ENCODE results near the gene CASS4. TPM values are rescaled to one million over a fixed set of nuclear protein-coding genes. Genes with fewer than 3 reads are reported as not detected.

The CASS4 gene, protein sequence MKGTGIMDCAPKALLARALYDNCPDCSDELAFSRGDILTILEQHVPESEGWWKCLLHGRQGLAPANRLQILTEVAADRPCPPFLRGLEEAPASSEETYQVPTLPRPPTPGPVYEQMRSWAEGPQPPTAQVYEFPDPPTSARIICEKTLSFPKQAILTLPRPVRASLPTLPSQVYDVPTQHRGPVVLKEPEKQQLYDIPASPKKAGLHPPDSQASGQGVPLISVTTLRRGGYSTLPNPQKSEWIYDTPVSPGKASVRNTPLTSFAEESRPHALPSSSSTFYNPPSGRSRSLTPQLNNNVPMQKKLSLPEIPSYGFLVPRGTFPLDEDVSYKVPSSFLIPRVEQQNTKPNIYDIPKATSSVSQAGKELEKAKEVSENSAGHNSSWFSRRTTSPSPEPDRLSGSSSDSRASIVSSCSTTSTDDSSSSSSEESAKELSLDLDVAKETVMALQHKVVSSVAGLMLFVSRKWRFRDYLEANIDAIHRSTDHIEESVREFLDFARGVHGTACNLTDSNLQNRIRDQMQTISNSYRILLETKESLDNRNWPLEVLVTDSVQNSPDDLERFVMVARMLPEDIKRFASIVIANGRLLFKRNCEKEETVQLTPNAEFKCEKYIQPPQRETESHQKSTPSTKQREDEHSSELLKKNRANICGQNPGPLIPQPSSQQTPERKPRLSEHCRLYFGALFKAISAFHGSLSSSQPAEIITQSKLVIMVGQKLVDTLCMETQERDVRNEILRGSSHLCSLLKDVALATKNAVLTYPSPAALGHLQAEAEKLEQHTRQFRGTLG
- not detected for total RNA-seq (ENCODE audit: unreplicated experiment)
- long read RNA-seq: 0 reads

DNA sequence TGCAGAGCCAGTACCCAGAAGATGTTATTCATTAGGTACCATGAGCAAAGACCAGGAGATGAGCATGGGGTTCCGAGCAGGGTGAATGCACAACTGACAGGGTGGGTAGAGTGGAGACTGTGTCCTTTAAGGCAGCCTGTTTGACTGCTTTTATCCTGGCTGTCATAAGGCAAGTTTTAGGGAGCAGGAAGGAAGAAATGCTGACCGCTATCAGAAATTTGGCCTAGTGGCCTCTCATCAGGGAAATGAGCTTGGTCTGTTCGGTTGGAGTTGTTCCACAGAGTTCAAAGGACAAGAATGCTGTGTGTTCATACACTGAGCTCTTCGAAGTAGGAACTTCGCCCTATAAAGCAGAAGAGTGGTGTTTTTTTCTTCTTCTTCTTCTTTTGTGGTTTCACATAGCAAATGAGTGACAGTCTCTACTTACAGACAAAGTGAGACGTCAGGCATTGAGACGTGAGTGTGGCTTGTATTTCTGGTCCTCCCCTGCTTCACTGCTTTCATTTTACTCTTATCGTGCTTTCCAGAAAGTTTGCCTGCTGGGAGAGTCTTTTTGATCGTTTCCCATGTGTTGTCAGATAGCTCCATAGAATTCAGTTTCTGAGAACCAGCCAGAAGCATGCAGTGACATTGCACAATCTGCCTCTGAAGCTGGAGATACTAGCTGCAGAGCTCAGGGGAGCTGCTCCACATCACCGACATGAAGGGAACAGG, at the start of gene CASS4:
TSS of gene CASS4 (plus strand) at position 502 of the 714 bp plus-strand sequence. CDS start at position 701, 199 bp downstream.
- TF ChIP-seq, protein P1, sequence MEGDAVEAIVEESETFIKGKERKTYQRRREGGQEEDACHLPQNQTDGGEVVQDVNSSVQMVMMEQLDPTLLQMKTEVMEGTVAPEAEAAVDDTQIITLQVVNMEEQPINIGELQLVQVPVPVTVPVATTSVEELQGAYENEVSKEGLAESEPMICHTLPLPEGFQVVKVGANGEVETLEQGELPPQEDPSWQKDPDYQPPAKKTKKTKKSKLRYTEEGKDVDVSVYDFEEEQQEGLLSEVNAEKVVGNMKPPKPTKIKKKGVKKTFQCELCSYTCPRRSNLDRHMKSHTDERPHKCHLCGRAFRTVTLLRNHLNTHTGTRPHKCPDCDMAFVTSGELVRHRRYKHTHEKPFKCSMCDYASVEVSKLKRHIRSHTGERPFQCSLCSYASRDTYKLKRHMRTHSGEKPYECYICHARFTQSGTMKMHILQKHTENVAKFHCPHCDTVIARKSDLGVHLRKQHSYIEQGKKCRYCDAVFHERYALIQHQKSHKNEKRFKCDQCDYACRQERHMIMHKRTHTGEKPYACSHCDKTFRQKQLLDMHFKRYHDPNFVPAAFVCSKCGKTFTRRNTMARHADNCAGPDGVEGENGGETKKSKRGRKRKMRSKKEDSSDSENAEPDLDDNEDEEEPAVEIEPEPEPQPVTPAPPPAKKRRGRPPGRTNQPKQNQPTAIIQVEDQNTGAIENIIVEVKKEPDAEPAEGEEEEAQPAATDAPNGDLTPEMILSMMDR (IDR thresholded peaks at IDR 0.05; ENCODE audit: unreplicated experiment): no peak
- no peak for DNase-seq (ENCODE audit: low spot score)
- H3K4me1 Mint-ChIP-seq (ENCODE audit: unreplicated experiment): peaks cover 12% of the 10 kb centered on the region
- H3K27ac Mint-ChIP-seq (ENCODE audit: unreplicated experiment): no peak within 1 kb of the TSS
- peaks cover under 1% of the 10 kb centered on the region for H3K27me3 Mint-ChIP-seq (ENCODE audit: unreplicated experiment)
- H3K36me3 Mint-ChIP-seq (ENCODE audit: low read depth, unreplicated experiment): no peaks in the 10 kb centered on the region
- no peaks in the 10 kb centered on the region for H3K9me3 Mint-ChIP-seq (ENCODE audit: unreplicated experiment)
- no peak within 1 kb of the TSS for H3K4me3 Mint-ChIP-seq (ENCODE audit: unreplicated experiment)

DNA sequence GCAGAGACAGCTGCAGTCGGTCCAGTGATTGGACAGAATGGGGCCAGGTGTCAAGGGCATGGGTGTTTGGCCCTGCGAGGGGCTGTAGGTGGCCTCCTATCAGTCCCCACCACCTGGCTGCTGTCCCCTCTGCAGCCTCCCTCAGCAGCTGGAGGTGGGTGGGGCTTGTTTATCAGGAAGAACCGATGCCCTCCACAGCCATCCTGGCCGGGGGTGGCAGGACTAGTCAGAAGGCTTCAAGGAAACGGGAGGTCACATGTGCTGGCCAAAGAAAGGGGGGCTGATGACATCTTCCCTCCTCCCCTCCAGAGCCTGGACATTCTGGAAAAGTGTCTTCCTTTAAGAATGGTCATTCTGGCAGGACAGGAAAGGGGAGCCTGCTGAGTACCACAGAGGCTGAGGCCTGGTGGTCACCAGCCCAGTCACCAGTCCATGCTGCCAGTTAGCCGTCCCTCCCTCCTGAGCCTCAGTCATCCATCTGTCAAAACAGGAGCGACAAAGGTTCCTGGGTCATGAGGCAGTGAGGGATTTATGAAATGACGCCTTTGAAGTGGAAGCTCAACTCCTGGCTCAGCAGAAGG, 49.1 kb upstream of the CASS4 start:
- Mint-ChIP-seq H3K27me3 (ENCODE audit: unreplicated experiment) (peaks cover 4% of the 10 kb centered on the region), H3K27ac (ENCODE audit: unreplicated experiment) (no peak overlapping the region), H3K9me3 (ENCODE audit: unreplicated experiment) (no peaks in the 10 kb centered on the region), H3K36me3 (ENCODE audit: low read depth, unreplicated experiment) (peaks cover 10% of the 10 kb centered on the region), H3K4me3 (ENCODE audit: unreplicated experiment) (no peak overlapping the region), H3K4me1 (ENCODE audit: unreplicated experiment) (peaks cover 6% of the 10 kb centered on the region)
- peak; percentile 28 for DNase-seq (ENCODE audit: low spot score)
- TF ChIP-seq, protein P1 (IDR thresholded peaks at IDR 0.05; ENCODE audit: unreplicated experiment): no peak

DNA sequence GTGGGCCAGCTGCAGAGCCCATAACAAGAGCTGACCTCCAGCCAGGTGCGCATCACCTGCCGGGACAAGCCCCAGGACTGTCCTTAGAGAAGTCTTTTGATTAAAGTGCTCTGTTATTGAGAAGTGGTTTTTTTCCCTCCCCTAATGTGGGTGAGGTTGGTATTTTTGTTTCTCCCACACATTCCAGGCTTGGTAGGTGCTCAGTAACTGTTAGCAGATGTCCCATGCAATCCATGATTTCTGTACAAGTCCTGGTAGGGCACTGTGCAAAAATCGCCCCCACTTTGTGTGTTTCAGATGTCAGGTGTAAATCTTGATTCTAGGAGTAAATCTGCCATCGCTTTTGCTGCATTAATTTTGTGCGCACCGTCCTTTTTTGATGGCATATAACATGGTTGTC, 48.6 kb upstream of the CASS4 start:
- H3K27ac Mint-ChIP-seq (ENCODE audit: unreplicated experiment): no peak overlapping the region
- TF ChIP-seq, protein P1 (IDR thresholded peaks at IDR 0.05; ENCODE audit: unreplicated experiment): no peak
- peaks cover 6% of the 10 kb centered on the region for H3K4me1 Mint-ChIP-seq (ENCODE audit: unreplicated experiment)
- H3K27me3 Mint-ChIP-seq (ENCODE audit: unreplicated experiment): peaks cover 4% of the 10 kb centered on the region
- no peaks in the 10 kb centered on the region for H3K9me3 Mint-ChIP-seq (ENCODE audit: unreplicated experiment)
- no peak overlapping the region for H3K4me3 Mint-ChIP-seq (ENCODE audit: unreplicated experiment)
- H3K36me3 Mint-ChIP-seq (ENCODE audit: low read depth, unreplicated experiment): peaks cover 10% of the 10 kb centered on the region
- DNase-seq (ENCODE audit: low spot score): no peak

DNA sequence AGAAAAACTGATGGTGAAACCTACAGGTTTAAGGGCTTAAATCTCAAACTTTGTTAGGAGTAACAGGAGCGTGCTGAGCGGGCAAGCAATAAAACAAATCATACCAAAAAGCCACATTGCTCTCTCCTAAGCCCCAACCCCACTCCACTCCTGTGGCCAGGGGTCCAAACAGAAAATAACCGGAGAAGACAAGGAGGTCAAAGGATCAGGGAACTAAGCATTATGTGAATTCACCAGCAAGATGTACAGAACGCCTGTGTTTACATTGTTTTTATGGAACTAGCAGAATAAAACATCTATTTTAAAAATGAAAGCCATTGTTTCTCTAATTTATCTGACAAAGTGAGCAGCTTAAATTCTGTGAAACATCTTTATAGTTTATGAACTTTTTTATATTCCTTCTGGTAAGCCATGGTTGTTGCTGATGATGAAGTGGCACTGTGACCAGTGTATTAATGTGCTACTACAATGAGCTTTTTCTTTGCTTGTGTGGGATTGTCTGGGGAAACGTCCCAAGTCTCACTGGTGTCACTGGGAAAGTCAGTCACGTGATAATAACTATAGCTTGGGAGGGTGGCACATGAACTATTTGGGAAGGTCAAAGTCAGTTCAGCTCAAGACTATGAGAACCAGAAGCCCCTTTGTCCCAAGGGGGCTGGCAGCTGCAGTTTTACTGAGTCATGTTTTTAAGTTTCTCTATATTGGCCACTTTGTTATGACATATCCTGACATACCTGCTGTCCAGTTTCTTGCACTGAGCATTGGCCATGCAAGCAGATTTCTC, 43.5 kb upstream of the CASS4 start:
- no peak for DNase-seq (ENCODE audit: low spot score)
- Mint-ChIP-seq H3K27me3 (ENCODE audit: unreplicated experiment) (no peaks in the 10 kb centered on the region), H3K9me3 (ENCODE audit: unreplicated experiment) (no peaks in the 10 kb centered on the region), H3K4me3 (ENCODE audit: unreplicated experiment) (no peak overlapping the region), H3K27ac (ENCODE audit: unreplicated experiment) (no peak overlapping the region), H3K4me1 (ENCODE audit: unreplicated experiment) (no peaks in the 10 kb centered on the region), H3K36me3 (ENCODE audit: low read depth, unreplicated experiment) (no peaks in the 10 kb centered on the region)
- TF ChIP-seq, protein P1 (IDR thresholded peaks at IDR 0.05; ENCODE audit: unreplicated experiment): no peak

Data from endothelial cell (in vitro differentiated cells).